Muscle of leg (tissue), 11 donors: ENCODE data around the gene BRD7. TPM values are rescaled to one million over a fixed set of nuclear protein-coding genes. Genes with fewer than 3 reads are reported as not detected.

Experiments used
- DNase-seq: peaks from one replicate; pipeline ENCODE4 v3.0.0; 2013
- H3K27ac ChIP-seq: one replicate; pipeline ENCODE4 v1.5.1; 2013; ENCODE audit warnings: mild to moderate bottlenecking, low read length, control low read depth
- H3K27me3 ChIP-seq: one replicate; pipeline ENCODE4 v1.6.1; 2013; ENCODE audit warnings: low read length; ENCODE audit not compliant: control insufficient read depth, insufficient read depth
- H3K36me3 ChIP-seq: one replicate; pipeline ENCODE4 v1.6.1; 2013; ENCODE audit warnings: low read length; ENCODE audit not compliant: control insufficient read depth, insufficient read depth
- H3K4me1 ChIP-seq: one replicate; pipeline ENCODE4 v1.6.1; 2013; ENCODE audit warnings: low read length; ENCODE audit not compliant: control insufficient read depth, insufficient read depth
- H3K4me3 ChIP-seq: one replicate; pipeline ENCODE4 v1.5.1; 2013; ENCODE audit warnings: low read length, control low read depth
- H3K9me3 ChIP-seq: replicated peaks from 2 replicates; pipeline ENCODE4 v1.6.1; 2013; ENCODE audit warnings: low read depth, low read length; ENCODE audit not compliant: control insufficient read depth
- WGBS: methylation state at CpG from one replicate; pipeline ENCODE4 v1.1.5; 2013; ENCODE audit warnings: missing lambda C conversion rate; ENCODE audit not compliant: insufficient coverage; 5-methylcytosine and 5-hydroxymethylcytosine counted together
- polyA plus RNA-seq, 8 donors: library from polyadenylated mRNA; unstranded; fragments of 120-200 nt; gene quantifications; one replicate each; pipeline versions ENCODE4 v1.2.1 to v1.2.3, GENCODE V29; 2013; ENCODE audit warnings: inconsistent platforms in 1 of 8, low replicate concordance in 1 of 8; ENCODE audit not compliant: insufficient read length in 8 of 8, insufficient read depth in 1 of 8
- total RNA-seq: library from RNA; stranded (reverse); fragments of 120-200 nt; gene quantifications from one replicate; pipeline ENCODE4 v1.2.4, GENCODE V29; 2013

Gene BRD7
- total and polyA plus RNA-seq, 9 donors: 56.7 to 76.5 (median 69.5) TPM

- H3K27me3 ChIP-seq: no peaks in the 10 kb centered on the region
- H3K36me3 ChIP-seq: no peaks in the 10 kb centered on the region
- H3K4me3 ChIP-seq: no peak overlapping the region
- DNase-seq: no peak
- H3K27ac ChIP-seq: no peak overlapping the region
- H3K9me3 ChIP-seq: no peaks in the 10 kb centered on the region
- H3K4me1 ChIP-seq: peaks cover 8% of the 10 kb centered on the region
- WGBS: 82% methylated on average over 3 of the region's 5 CpGs
Observed at GRCh38 chr16:50272687-50273381, 96.0 kb downstream of the BRD7 start.

- Histone ChIP-seq H3K36me3 (no peaks in the 10 kb centered on the region), H3K27ac (no peak overlapping the region), H3K9me3 (no peaks in the 10 kb centered on the region), H3K27me3 (no peaks in the 10 kb centered on the region), H3K4me3 (no peak overlapping the region), H3K4me1 (peaks cover 14% of the 10 kb centered on the region)
- 72% methylated on average over 7 of the region's 7 CpGs for WGBS
- no peak for DNase-seq
Observed at GRCh38 chr16:50272111-50272571, 96.6 kb downstream of the BRD7 start.

DNA sequence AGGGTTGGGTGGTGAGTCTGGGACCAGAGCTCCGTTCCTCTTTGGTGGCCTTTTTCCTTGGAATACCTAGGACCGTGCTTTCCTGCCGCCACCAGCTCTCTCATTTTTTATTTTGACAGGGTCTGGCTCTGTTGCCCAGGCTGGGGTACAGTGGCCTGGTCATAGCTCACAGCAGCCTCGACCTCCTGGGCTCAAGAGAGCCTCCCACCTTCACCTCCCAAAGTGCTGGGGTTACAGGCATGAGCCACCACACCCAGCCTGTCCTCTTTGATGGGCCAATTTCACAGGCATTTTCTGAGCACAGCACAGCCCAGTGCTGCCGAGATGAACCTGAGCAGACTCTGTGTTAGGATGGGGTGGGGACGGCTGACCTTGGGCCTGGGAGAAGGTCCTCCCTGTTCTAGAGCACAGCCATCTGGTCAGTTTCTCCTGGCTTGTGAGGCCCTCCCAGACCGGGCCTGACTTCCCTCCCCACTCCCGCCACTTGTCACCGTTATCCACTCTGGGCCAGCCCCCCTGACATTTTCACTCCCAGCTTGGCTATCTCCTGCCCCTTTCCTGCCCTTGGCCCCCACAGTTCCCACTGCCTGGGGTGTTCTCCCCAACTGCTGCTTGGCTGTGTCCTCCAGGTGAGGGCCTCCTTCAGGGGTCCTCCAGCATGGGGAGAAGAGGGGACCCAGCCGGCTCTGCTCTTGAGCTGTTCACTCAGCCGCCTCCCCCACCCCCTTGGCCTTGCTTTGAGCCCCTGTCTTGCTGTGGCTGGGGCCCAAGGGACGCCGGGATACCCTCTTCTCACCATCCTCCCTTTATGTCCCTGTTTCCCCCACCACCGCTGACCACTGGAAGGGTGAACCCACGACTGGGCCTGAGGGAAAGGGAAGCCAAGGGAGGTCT, 97.4 kb downstream of the BRD7 start:
- Histone ChIP-seq H3K36me3 (no peaks in the 10 kb centered on the region), H3K27me3 (no peaks in the 10 kb centered on the region), H3K9me3 (no peaks in the 10 kb centered on the region), H3K4me3 (no peak overlapping the region), H3K4me1 (peaks cover 21% of the 10 kb centered on the region), H3K27ac (no peak overlapping the region)
- 72% methylated on average over 6 of the region's 15 CpGs for WGBS
- no peak for DNase-seq

DNA sequence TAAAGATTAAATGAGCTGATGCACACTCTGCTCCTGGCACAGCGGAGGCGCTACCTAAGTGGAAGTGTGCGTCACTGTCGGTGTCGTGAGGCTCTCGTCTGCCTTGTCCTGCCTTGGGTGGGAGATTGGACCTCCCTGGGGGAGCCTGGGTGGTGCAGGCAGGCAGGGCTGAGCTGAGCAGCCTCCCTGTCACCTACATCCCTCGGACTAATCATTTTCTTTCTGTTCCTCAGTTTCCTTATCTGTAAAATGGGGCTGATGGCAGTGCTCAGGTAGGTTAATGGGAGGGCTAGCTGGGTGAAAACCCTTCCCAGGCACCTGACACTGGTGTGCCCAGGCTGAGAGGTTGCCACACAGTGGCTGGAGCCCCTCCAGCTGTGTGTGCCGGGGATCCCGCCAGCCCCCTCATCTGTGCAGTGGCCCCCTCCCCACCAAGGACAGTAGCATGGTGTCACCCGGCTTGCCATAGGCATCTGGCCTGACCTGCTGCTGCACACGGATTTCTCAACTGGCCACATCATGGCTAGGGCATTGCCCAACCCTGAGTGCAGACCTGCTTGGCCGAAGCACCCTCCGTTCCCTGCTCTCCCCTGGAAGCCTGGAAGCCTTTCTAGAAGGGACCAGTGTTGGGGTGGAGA, 98.2 kb downstream of the BRD7 start:
- Histone ChIP-seq H3K4me1 (peaks cover 29% of the 10 kb centered on the region), H3K36me3 (no peaks in the 10 kb centered on the region), H3K4me3 (no peak overlapping the region), H3K27ac (no peak overlapping the region), H3K27me3 (no peaks in the 10 kb centered on the region), H3K9me3 (no peaks in the 10 kb centered on the region)
- WGBS: 92% methylated on average over 11 of the region's 13 CpGs
- DNase-seq: no peak

GRCh38 chr16:50269769-50270509, 98.8 kb downstream of the BRD7 start:
- peaks cover 34% of the 10 kb centered on the region for H3K4me1 ChIP-seq
- WGBS: 73% methylated on average over 9 of the region's 12 CpGs
- no peak overlapping the region for H3K4me3 ChIP-seq
- H3K27me3 ChIP-seq: no peaks in the 10 kb centered on the region
- H3K9me3 ChIP-seq: no peaks in the 10 kb centered on the region
- H3K27ac ChIP-seq: no peak overlapping the region
- H3K36me3 ChIP-seq: no peaks in the 10 kb centered on the region
- no peak for DNase-seq

DNA sequence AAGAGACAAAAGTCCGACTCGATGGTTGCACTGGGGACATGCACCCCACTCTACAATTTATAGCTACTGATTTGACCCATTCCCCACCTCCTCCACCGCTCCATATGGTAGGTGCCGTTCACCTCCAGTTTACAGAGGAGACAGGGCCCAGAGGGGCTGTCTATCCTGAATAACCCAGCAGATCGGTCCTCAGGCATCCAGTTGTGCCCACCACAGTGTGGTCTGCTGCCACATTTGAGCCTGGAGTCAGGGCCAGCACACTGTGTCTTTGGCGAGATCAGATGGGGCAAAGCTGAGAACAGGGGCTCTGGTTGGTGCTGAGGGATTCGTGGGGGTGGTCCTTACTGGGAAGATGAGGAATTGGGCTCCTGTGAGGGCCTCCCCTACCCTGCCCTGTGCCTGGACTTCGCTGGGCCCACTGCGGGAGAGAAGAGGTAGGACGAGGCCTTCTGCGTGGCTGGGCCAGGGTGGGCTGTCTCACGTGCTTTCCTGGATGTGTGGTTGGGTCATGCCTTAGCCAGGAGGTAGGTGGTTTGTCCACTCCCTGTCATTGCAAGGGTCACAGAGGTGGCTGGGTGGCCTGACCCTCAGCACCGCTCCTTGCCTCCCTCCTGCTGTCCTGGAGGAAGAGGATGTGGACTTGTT, 99.6 kb downstream of the BRD7 start:
- no peaks in the 10 kb centered on the region for H3K9me3 ChIP-seq
- no peaks in the 10 kb centered on the region for H3K27me3 ChIP-seq
- DNase-seq: no peak
- no peak overlapping the region for H3K27ac ChIP-seq
- no peak overlapping the region for H3K4me3 ChIP-seq
- 86% methylated on average over 11 of the region's 13 CpGs for WGBS
- no peaks in the 10 kb centered on the region for H3K36me3 ChIP-seq
- H3K4me1 ChIP-seq: peaks cover 34% of the 10 kb centered on the region

- H3K4me3 ChIP-seq: no peak overlapping the region
- WGBS: 80% methylated on average over 4 of the region's 5 CpGs
- DNase-seq: no peak
- peaks cover 32% of the 10 kb centered on the region for H3K4me1 ChIP-seq
- H3K9me3 ChIP-seq: no peaks in the 10 kb centered on the region
- no peak overlapping the region for H3K27ac ChIP-seq
- no peaks in the 10 kb centered on the region for H3K36me3 ChIP-seq
- no peaks in the 10 kb centered on the region for H3K27me3 ChIP-seq
Observed at GRCh38 chr16:50268352-50268751, 100.4 kb downstream of the BRD7 start.

GRCh38 chr16:50267651-50268050, 101.1 kb downstream of the BRD7 start:
- peaks cover 32% of the 10 kb centered on the region for H3K4me1 ChIP-seq
- H3K27ac ChIP-seq: no peak overlapping the region
- no peaks in the 10 kb centered on the region for H3K9me3 ChIP-seq
- 11% methylated on average over 1 of the region's 3 CpGs for WGBS
- no peaks in the 10 kb centered on the region for H3K36me3 ChIP-seq
- H3K27me3 ChIP-seq: no peaks in the 10 kb centered on the region
- H3K4me3 ChIP-seq: no peak overlapping the region
- DNase-seq: no peak

DNA sequence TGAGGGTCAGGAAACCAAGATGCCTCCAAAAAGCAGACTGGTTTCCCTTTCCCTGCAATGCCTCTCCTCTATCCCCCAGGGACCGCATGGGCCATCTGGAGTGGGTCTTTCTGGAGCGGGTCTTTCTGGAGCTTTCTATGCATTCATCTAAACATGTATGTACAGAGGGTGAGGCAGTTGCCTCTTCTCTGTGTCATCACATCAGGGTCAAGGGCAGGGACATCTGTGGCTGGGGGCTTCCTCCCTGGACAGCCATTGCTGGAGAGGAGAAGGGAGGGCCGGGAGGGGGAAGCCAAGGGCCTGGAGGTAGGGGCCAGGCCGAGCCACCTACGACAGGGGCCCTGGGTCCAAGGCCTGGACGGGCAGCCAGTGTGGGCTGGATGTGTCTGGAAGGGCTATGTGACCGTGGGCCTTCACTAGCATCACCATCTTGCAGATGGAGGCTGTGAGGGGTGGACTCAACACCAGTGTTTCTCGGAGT, 101.6 kb downstream of the BRD7 start:
- H3K9me3 ChIP-seq: no peaks in the 10 kb centered on the region
- H3K27me3 ChIP-seq: no peaks in the 10 kb centered on the region
- peaks cover 32% of the 10 kb centered on the region for H3K4me1 ChIP-seq
- H3K4me3 ChIP-seq: no peak overlapping the region
- H3K36me3 ChIP-seq: no peaks in the 10 kb centered on the region
- DNase-seq: no peak
- WGBS: 63% methylated on average over 3 of the region's 8 CpGs
- H3K27ac ChIP-seq: no peak overlapping the region
